ENCODE results near the gene SLC4A11.

SLC4A11 gene

GRCh38 chr20:3239867-3240775, 1.1 kb upstream of the SLC4A11 start:
- peak; percentile 31 to 35 for DNase-seq
- TF ChIP-seq GATA1 (IDR thresholded peaks at IDR 0.05; ENCODE audit: low read depth, low read length) (no peak), POLR2A (IDR thresholded peaks at IDR 0.05; ENCODE audit: low read length) (no peak)

- peak; percentile 28 to 37 for DNase-seq
- TF ChIP-seq POLR2A (IDR thresholded peaks at IDR 0.05; ENCODE audit: low read length): no peak
- TF ChIP-seq GATA1 (IDR thresholded peaks at IDR 0.05; ENCODE audit: low read depth, low read length): no peak
These were observed 369 bp downstream of the SLC4A11 start for GRCh38 chr20:3238616-3239025.

- no peak for TF ChIP-seq POLR2A (IDR thresholded peaks at IDR 0.05; ENCODE audit: low read length)
- TF ChIP-seq GATA1 (IDR thresholded peaks at IDR 0.05; ENCODE audit: low read depth, low read length): no peak
- DNase-seq: no peak
These were observed 903 bp downstream of the SLC4A11 start for GRCh38 chr20:3237958-3238615.

- TF ChIP-seq POLR2A (IDR thresholded peaks at IDR 0.05; ENCODE audit: low read length) (no peak), GATA1 (IDR thresholded peaks at IDR 0.05; ENCODE audit: low read depth, low read length) (no peak)
- DNase-seq: no peak
These were observed 1.7 kb downstream of the SLC4A11 start for GRCh38 chr20:3237011-3237957.

- no peak for DNase-seq
- TF ChIP-seq GATA1 (IDR thresholded peaks at IDR 0.05; ENCODE audit: low read depth, low read length) (no peak), POLR2A (IDR thresholded peaks at IDR 0.05; ENCODE audit: low read length) (no peak)
These were observed 3.2 kb downstream of the SLC4A11 start for GRCh38 chr20:3235666-3236324.

- DNase-seq: no peak
These were observed 4.9 kb downstream of the SLC4A11 start for GRCh38 chr20:3233991-3234498.

GRCh38 chr20:3233131-3233990, 5.6 kb downstream of the SLC4A11 start:
- DNase-seq: no peak
- TF ChIP-seq GATA1 (IDR thresholded peaks at IDR 0.05; ENCODE audit: low read depth, low read length) (no peak), POLR2A (IDR thresholded peaks at IDR 0.05; ENCODE audit: low read length) (no peak)

More at GRCh38 chr20:3233991-3234498, 4.9 kb downstream of the SLC4A11 start:
- TF ChIP-seq GATA1 (IDR thresholded peaks at IDR 0.05; ENCODE audit: low read depth, low read length): no peak
- TF ChIP-seq POLR2A (IDR thresholded peaks at IDR 0.05; ENCODE audit: low read length): no peak

GRCh38 chr20:3231889-3232588, 7.0 kb downstream of the SLC4A11 start:
- TF ChIP-seq GATA1 (IDR thresholded peaks at IDR 0.05; ENCODE audit: low read depth, low read length): no peak
- no peak for TF ChIP-seq POLR2A (IDR thresholded peaks at IDR 0.05; ENCODE audit: low read length)
- DNase-seq: no peak

- DNase-seq: no peak
- no peak for TF ChIP-seq POLR2A (IDR thresholded peaks at IDR 0.05; ENCODE audit: low read length)
- no peak for TF ChIP-seq GATA1 (IDR thresholded peaks at IDR 0.05; ENCODE audit: low read depth, low read length)
These were observed 7.9 kb downstream of the SLC4A11 start for GRCh38 chr20:3231116-3231515.

GRCh38 chr20:3229798-3230197, 9.2 kb downstream of the SLC4A11 start:
- DNase-seq: no peak
- TF ChIP-seq POLR2A (IDR thresholded peaks at IDR 0.05; ENCODE audit: low read length): no peak
- no peak for TF ChIP-seq GATA1 (IDR thresholded peaks at IDR 0.05; ENCODE audit: low read depth, low read length)

GRCh38 chr20:3229158-3229557, 9.8 kb downstream of the SLC4A11 start:
- DNase-seq: no peak
- TF ChIP-seq POLR2A (IDR thresholded peaks at IDR 0.05; ENCODE audit: low read length): no peak
- no peak for TF ChIP-seq GATA1 (IDR thresholded peaks at IDR 0.05; ENCODE audit: low read depth, low read length)

GRCh38 chr20:3228750-3229032, 10.3 kb downstream of the SLC4A11 start:
- no peak for DNase-seq
- TF ChIP-seq POLR2A (IDR thresholded peaks at IDR 0.05; ENCODE audit: low read length) (no peak), GATA1 (IDR thresholded peaks at IDR 0.05; ENCODE audit: low read depth, low read length) (no peak)
